Measurements from ENCODE around the gene LTV1.
"Not testable (repeated sequence)": the region's sequence is repeated elsewhere in the genome, so short reads cannot be mapped to it uniquely, and the experiment has no call there.

Gene LTV1

GRCh38 chr6:143842461-143842901 is 657 bp upstream of the LTV1 start:
- no peak for DNase-seq (ENCODE audit: low read depth in 2 of 3, low spot score in 1 of 3)

- DNase-seq (ENCODE audit: low read depth in 2 of 3, low spot score in 1 of 3) = peak in 1 of 3 donors; percentile 7
These were observed 500 bp downstream of the LTV1 start for GRCh38 chr6:143843677-143843999.

- no peak for DNase-seq (ENCODE audit: low read depth in 2 of 3, low spot score in 1 of 3)
These were observed 868 bp downstream of the LTV1 start for GRCh38 chr6:143844006-143844405.

- no peak for DNase-seq (ENCODE audit: low read depth in 2 of 3, low spot score in 1 of 3)
These were observed 1.9 kb downstream of the LTV1 start for GRCh38 chr6:143845033-143845432.

- DNase-seq (ENCODE audit: low read depth in 2 of 3, low spot score in 1 of 3) = not testable (repeated sequence)
These were observed 8.6 kb downstream of the LTV1 start for GRCh38 chr6:143851706-143852105.

- not testable (repeated sequence) for DNase-seq (ENCODE audit: low read depth in 2 of 3, low spot score in 1 of 3)
These were observed 11.9 kb downstream of the LTV1 start for GRCh38 chr6:143855057-143855456.

- DNase-seq (ENCODE audit: low read depth in 2 of 3, low spot score in 1 of 3) = not testable (repeated sequence)
These were observed 13.6 kb downstream of the LTV1 start for GRCh38 chr6:143856762-143857161.

- DNase-seq (ENCODE audit: low read depth in 2 of 3, low spot score in 1 of 3) = no peak
These were observed 14.5 kb downstream of the LTV1 start for GRCh38 chr6:143857651-143858050.

GRCh38 chr6:143859891-143860660 is 16.9 kb downstream of the LTV1 start:
- DNase-seq (ENCODE audit: low read depth in 2 of 3, low spot score in 1 of 3) = no peak

- DNase-seq (ENCODE audit: low read depth in 2 of 3, low spot score in 1 of 3) = no peak
These were observed 20.6 kb downstream of the LTV1 start for GRCh38 chr6:143863771-143864170.

GRCh38 chr6:143864234-143864633 is 21.1 kb downstream of the LTV1 start, which contains the start of gene ZC2HC1B:
Gene ZC2HC1B, plus strand, starts transcription at chr6:143864474. Its CDS starts 66 bp downstream, at chr6:143864540.
- no peak for DNase-seq (ENCODE audit: low read depth in 2 of 3, low spot score in 1 of 3)

GRCh38 chr6:143867236-143867635 is 24.1 kb downstream of the LTV1 start:
- DNase-seq (ENCODE audit: low read depth in 2 of 3, low spot score in 1 of 3) = no peak

- not testable (repeated sequence) for DNase-seq (ENCODE audit: low read depth in 2 of 3, low spot score in 1 of 3)
These were observed 25.7 kb downstream of the LTV1 start for GRCh38 chr6:143868808-143869207.

GRCh38 chr6:143871202-143871730 is 28.1 kb downstream of the LTV1 start:
- DNase-seq (ENCODE audit: low read depth in 2 of 3, low spot score in 1 of 3) = not testable (repeated sequence)

GRCh38 chr6:143872201-143872600 is 29.1 kb downstream of the LTV1 start:
- no peak for DNase-seq (ENCODE audit: low read depth in 2 of 3, low spot score in 1 of 3)

GRCh38 chr6:143873600-143873999 is 30.5 kb downstream of the LTV1 start:
- not testable (repeated sequence) for DNase-seq (ENCODE audit: low read depth in 2 of 3, low spot score in 1 of 3)

GRCh38 chr6:143874503-143874902 is 31.4 kb downstream of the LTV1 start:
- not testable (repeated sequence) for DNase-seq (ENCODE audit: low read depth in 2 of 3, low spot score in 1 of 3)

- no peak for DNase-seq (ENCODE audit: low read depth in 2 of 3, low spot score in 1 of 3)
These were observed 34.6 kb downstream of the LTV1 start for GRCh38 chr6:143877584-143878271.

GRCh38 chr6:143878272-143878760 is 35.2 kb downstream of the LTV1 start:
- DNase-seq (ENCODE audit: low read depth in 2 of 3, low spot score in 1 of 3) = no peak

- DNase-seq (ENCODE audit: low read depth in 2 of 3, low spot score in 1 of 3) = no peak
These were observed 37.3 kb downstream of the LTV1 start for GRCh38 chr6:143880412-143880811.

GRCh38 chr6:143882401-143882930 is 39.3 kb downstream of the LTV1 start:
- DNase-seq (ENCODE audit: low read depth in 2 of 3, low spot score in 1 of 3) = no peak

All from stimulated activated CD4-positive, alpha-beta T cell treated with anti-CD3 and anti-CD28 coated beads, Interleukin-12 subunit alpha, Interleukin-12 subunit beta, amount 100 ng/mL, for 48 hours (primary cell).